Kidney (tissue), 14 donors: ENCODE measurements around the gene MAP3K2. TPM values are rescaled to one million over a fixed set of nuclear protein-coding genes. Genes with fewer than 3 reads are reported as not detected.
A peak's percentile ranks its signal among the peaks of the same experiment; 100 is the strongest.

Source experiments
- DNase-seq, 5 donors: peaks; one replicate each; pipeline ENCODE4 v3.0.0-alpha.2; 2013 to 2020
- FAIRE-seq: peaks from 2 replicates; lab custom pipeline; 2012; peaks lifted over from hg19 to GRCh38; lab: Jason Lieb, UNC
- H3K27ac ChIP-seq, 2 donors: one replicate each; pipeline ENCODE4 v1.7.0; 2013; ENCODE audit warnings: low read depth in 2 of 2, low read length in 2 of 2, inconsistent platforms in 1 of 2
- H3K27me3 ChIP-seq: one replicate; pipeline ENCODE4 v1.7.1; 2013; ENCODE audit warnings: low read length, inconsistent platforms; ENCODE audit not compliant: control insufficient read depth, insufficient read depth
- H3K36me3 ChIP-seq, 3 donors: one replicate each; pipeline versions ENCODE4 v1.7.0 to v1.7.1; 2013; ENCODE audit warnings: low read length in 3 of 3, control low read depth in 1 of 3, inconsistent platforms in 1 of 3; ENCODE audit not compliant: insufficient read depth in 3 of 3, control insufficient read depth in 2 of 3
- H3K4me1 ChIP-seq, 3 donors: one replicate each; pipeline versions ENCODE4 v1.7.0 to v1.7.1; 2013; ENCODE audit warnings: low read length in 3 of 3, inconsistent platforms in 1 of 3, low read depth in 1 of 3; ENCODE audit not compliant: control insufficient read depth in 2 of 3, insufficient read depth in 2 of 3
- H3K4me3 ChIP-seq, 3 donors: one replicate each; pipeline versions ENCODE4 v1.7.0 to v1.8.1; 2013; ENCODE audit warnings: low read length in 3 of 3, control low read depth in 1 of 3, inconsistent platforms in 1 of 3
- H3K9ac ChIP-seq, 3 donors: one replicate each; pipeline versions ENCODE4 v1.7.0 to v1.7.1; 2013; ENCODE audit warnings: low read length in 3 of 3, control low read depth in 1 of 3, inconsistent platforms in 1 of 3
- H3K9me3 ChIP-seq, 3 donors: one replicate each; pipeline versions ENCODE4 v1.7.0 to v1.7.1; 2013; ENCODE audit warnings: low read length in 3 of 3, control low read depth in 1 of 3, inconsistent platforms in 1 of 3; ENCODE audit not compliant: control insufficient read depth in 2 of 3, insufficient read depth in 1 of 3
- CTCF ChIP-seq: IDR thresholded peaks from 3 replicates; pipeline ENCODE4 v1.5.1; 2012; ENCODE audit warnings: mild to moderate bottlenecking, moderate library complexity, borderline replicate concordance; ENCODE audit not compliant: insufficient read depth; ENCODE audit errors: extremely low read depth
- intact Hi-C: fragments of 100-400 bp; cut with DNase I; formaldehyde crosslinking; loops from one replicate; pipeline ENCODE4 v1.11.1; 2022
- polyA plus RNA-seq: library from polyadenylated mRNA; stranded (reverse); fragments of 350-450 nt; fragmentation: Illumina TruSeq; extraction: RNeasy Lipid Tissue Mini Kit (QIAGEN cat#74804); gene quantifications from one replicate; pipeline ENCODE4 v1.2.3, GENCODE V29; 2014; ENCODE audit warnings: low read depth, low replicate concordance; ENCODE audit not compliant: insufficient read depth
- total RNA-seq: library from RNA; stranded (reverse); fragmentation: NEBNext Ultra II Directional; extraction: Animal tissue kit (Norgen Biotek cat#: 25700); gene quantifications from one replicate; pipeline ENCODE4 v1.2.1, GENCODE V29; 2021
- donor health status: control.
- donor health status: control.
- donor health status: control.
- donor health status: control.
- donor health status: control.
- donor health status: DM: yes; HTN: yes; CAD: no.
- donor health status: Normal renal cell carcinoma (clear cell type).

Gene MAP3K2
- total and polyA plus RNA-seq, 2 donors from 2014 or later = 4.9 to 65.3 TPM

- DNase-seq = no peak
- peaks cover 5 to 27% (median 21%) of the 10 kb centered on the region in 3 donors for H3K36me3 ChIP-seq
- intact Hi-C loops = no loop called here
Observed at GRCh38 chr2:127305990-127306585, 81.7 kb downstream of the MAP3K2 start.

GRCh38 chr2:127302168-127302567 lies 85.6 kb downstream of the MAP3K2 start:
- no peaks in the 10 kb centered on the region for H3K9me3 ChIP-seq
- H3K36me3 ChIP-seq = peaks cover 4 to 14% (median 12%) of the 10 kb centered on the region in 3 donors
- H3K9ac ChIP-seq = no peak overlapping the region
- no peak for TF ChIP-seq CTCF
- H3K4me3 ChIP-seq = no peak overlapping the region
- intact Hi-C loops = no loop called here
- H3K4me1 ChIP-seq = no peaks in the 10 kb centered on the region
- H3K27ac ChIP-seq = no peak overlapping the region
- no peak for FAIRE-seq
- DNase-seq = no peak
- H3K27me3 ChIP-seq = no peaks in the 10 kb centered on the region

More at GRCh38 chr2:127305990-127306585, 81.7 kb downstream of the MAP3K2 start:
- no peak for TF ChIP-seq CTCF
- Histone ChIP-seq H3K27ac (no peak overlapping the region), H3K9ac (no peak overlapping the region), H3K9me3 (no peaks in the 10 kb centered on the region), H3K27me3 (no peaks in the 10 kb centered on the region), H3K4me1 (no peaks in the 10 kb centered on the region), H3K4me3 (no peak overlapping the region)
- FAIRE-seq = no peak

- peaks cover 9 to 24% (median 22%) of the 10 kb centered on the region in 3 donors for H3K36me3 ChIP-seq
- peak; percentile 91 to 97 (median 94) for DNase-seq
- H3K27me3 ChIP-seq = no peaks in the 10 kb centered on the region
- H3K4me3 ChIP-seq = peak within 1 kb of the TSS; percentile 54 to 93 (median 84)
- H3K4me1 ChIP-seq = peaks cover 0 to 4% (median 0%) of the 10 kb centered on the region in 3 donors
- FAIRE-seq = no peak
- peak within 1 kb of the TSS; percentile 21 to 84 (median 78) for H3K9ac ChIP-seq
- intact Hi-C loops = no loop called here
- H3K27ac ChIP-seq = peak within 1 kb of the TSS in 1 of 2 donors; percentile 63
- no peak for TF ChIP-seq CTCF
- H3K9me3 ChIP-seq = no peaks in the 10 kb centered on the region
Observed at GRCh38 chr2:127293748-127294562, 93.8 kb downstream of the MAP3K2 start, which contains the start of gene ERCC3. ERCC3 (minus strand) TSS chr2:127294144; CDS start chr2:127294081, 63 bp downstream.
